Measurements from ENCODE around the gene USP48.

The USP48 gene

DNA sequence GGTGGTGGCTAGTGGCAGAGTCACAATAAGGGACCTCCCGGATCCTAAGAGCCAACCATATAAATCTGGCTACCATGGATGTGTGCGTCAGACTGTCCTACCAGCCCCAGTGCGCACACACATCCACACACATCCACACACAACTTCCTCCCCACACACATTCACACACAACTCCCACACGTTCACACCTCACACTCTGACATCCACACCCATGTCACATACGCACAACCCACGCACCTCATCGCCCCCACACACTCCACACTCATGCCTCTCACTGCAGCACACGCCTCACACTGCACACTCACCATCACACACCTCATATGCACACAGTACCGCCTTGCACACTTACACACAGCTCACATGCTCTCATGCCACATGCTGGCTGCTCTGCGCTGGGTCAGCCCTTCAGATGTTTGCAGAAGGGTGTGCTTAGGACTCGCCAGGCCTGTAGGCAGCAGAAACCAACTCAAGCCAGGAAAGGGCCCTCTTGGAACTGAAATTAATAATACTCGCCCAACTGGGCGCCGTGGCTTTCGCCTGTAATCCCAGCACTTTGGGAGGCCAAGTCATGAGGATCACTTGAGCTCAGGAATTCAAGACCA is 32.1 kb upstream of the USP48 start:
- no peak overlapping the region for H3K4me3 ChIP-seq (replicated peaks; ENCODE audit: low read depth, low read length)
- DNase-seq (ENCODE audit: extremely low read depth, low read depth): no peak
- TF ChIP-seq, protein P1, sequence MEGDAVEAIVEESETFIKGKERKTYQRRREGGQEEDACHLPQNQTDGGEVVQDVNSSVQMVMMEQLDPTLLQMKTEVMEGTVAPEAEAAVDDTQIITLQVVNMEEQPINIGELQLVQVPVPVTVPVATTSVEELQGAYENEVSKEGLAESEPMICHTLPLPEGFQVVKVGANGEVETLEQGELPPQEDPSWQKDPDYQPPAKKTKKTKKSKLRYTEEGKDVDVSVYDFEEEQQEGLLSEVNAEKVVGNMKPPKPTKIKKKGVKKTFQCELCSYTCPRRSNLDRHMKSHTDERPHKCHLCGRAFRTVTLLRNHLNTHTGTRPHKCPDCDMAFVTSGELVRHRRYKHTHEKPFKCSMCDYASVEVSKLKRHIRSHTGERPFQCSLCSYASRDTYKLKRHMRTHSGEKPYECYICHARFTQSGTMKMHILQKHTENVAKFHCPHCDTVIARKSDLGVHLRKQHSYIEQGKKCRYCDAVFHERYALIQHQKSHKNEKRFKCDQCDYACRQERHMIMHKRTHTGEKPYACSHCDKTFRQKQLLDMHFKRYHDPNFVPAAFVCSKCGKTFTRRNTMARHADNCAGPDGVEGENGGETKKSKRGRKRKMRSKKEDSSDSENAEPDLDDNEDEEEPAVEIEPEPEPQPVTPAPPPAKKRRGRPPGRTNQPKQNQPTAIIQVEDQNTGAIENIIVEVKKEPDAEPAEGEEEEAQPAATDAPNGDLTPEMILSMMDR (IDR thresholded peaks at IDR 0.05; ENCODE audit: low read depth, low read length, missing control alignments): no peak

DNA sequence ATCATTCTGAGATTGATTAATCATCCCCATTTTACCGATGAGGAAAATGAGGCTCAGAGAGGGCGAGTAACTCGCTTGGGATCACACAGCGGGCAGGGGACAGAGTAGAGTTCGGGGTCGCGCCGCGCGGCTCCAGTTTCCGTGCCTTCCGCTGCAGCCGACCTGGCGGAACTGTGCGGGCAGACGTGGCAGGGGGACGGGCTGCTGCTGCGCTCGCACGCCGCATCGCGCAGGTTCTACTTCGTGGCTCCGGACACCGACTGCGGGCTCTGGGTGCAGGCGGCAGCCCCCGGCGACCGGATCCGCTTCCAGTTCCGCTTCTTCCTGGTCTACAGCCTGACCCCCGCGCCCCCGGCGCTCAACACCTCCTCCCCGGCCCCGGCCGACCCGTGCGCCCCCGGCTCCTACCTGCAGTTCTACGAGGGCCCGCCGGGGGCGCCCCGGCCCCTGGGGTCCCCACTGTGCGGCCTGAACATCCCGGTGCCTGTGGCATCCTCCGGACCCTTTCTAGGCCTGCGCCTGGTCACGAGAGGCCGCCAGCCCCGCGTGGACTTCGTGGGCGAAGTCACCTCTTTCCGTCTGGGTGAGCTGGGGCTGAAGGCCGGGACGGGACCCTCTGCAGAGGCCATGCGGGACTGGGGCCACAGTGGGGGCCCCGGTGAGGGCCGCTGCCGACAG is 31.4 kb upstream of the USP48 start:
- DNase-seq (ENCODE audit: extremely low read depth, low read depth): no peak
- TF ChIP-seq, protein P1 (IDR thresholded peaks at IDR 0.05; ENCODE audit: low read depth, low read length, missing control alignments): peak; percentile 58
- peak overlapping the region; percentile 25 for H3K4me3 ChIP-seq (replicated peaks; ENCODE audit: low read depth, low read length)

DNA sequence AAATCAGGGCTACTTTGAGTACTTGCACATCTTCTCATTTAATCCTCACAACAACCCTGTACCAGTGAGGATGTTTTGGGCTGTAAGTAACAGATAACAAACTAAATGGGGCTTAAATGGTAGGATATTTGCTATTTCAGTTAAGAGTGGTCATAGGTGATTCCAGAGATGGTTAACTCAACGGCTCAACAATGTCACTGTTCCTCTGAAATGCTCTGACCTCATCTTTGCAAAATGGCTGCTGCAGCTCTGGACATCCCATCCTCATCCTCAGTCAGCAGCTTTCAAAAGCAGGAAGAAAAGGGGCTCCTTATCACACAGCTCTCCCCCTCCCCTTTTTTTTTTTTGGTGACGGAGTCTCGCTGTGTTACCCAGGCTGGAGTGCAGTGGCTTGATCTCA is 30.6 kb upstream of the USP48 start:
- no peak for DNase-seq (ENCODE audit: extremely low read depth, low read depth)
- no peak overlapping the region for H3K4me3 ChIP-seq (replicated peaks; ENCODE audit: low read depth, low read length)
- TF ChIP-seq, protein P1 (IDR thresholded peaks at IDR 0.05; ENCODE audit: low read depth, low read length, missing control alignments): no peak

DNA sequence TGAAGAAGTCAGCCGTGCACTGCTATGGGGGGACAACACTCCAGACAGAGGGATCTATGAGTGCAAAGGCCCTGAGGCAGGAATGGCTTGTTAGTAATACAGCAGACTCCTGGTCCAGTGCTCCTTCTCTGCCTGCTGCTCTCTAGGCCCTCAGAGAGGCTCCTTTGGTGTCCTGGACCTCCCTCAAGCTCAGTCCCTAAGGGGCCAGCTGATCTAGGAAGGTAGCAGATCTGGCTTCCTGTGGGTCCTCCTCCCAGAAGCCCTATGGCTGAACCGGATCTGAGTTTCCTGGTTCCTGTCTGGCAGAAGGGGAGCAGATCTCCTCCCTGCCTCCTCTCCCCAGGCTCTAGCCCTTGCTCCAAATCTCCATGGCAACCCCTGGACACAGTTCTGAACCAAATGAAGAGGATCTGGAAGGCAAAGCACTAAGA is 28.9 kb upstream of the USP48 start, which contains the start of gene LDLRAD2:
LDLRAD2 (plus strand) TSS at position 391 of the 431 bp plus-strand sequence. CDS start 187 bp downstream, outside the sequence.
- DNase-seq (ENCODE audit: extremely low read depth, low read depth): no peak
- H3K4me3 ChIP-seq (replicated peaks; ENCODE audit: low read depth, low read length): no peak within 1 kb of the TSS
- TF ChIP-seq, protein P1 (IDR thresholded peaks at IDR 0.05; ENCODE audit: low read depth, low read length, missing control alignments): no peak

DNA sequence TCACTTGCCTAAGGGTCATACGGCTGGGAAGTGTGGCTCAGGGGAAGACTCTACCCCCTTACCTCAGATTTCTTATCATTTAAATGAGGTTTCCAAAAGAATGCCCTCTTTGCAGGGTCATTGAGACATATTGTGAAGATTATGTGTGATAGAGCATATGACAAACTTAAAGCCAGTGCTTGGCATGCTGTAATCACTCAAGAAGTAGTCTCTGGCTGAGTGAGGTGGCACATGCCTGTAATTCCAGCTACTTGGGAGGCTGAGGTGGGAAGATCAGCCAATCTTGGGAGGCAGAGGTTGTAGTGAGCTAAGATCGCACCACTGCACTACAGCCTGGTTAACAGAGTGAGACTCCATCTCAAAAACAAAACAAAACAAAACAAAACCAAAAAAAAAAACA is 21.6 kb upstream of the USP48 start:
- no peak for DNase-seq (ENCODE audit: extremely low read depth, low read depth)
- TF ChIP-seq, protein P1 (IDR thresholded peaks at IDR 0.05; ENCODE audit: low read depth, low read length, missing control alignments): no peak
- H3K4me3 ChIP-seq (replicated peaks; ENCODE audit: low read depth, low read length): no peak overlapping the region

DNA sequence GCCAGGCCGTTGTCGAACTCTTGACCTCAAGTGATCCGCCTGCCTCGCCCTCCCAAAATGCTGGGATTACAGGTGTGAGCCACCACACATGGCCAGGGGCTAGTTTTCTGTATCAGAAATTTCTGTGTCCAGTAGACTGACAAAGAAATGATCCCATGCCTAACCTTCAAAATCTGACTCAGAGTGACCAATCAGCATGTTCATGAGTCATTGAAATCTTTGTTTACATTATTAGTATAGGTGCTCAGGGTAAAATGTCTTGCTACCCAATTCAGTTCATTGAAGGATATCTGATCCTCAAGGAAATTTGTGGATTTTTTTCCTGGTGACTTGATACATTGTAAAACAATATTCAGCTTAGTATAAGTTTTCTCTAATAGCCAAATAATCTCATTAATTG is 18.2 kb upstream of the USP48 start:
- H3K4me3 ChIP-seq (replicated peaks; ENCODE audit: low read depth, low read length): no peak overlapping the region
- DNase-seq (ENCODE audit: extremely low read depth, low read depth): no peak
- TF ChIP-seq, protein P1 (IDR thresholded peaks at IDR 0.05; ENCODE audit: low read depth, low read length, missing control alignments): no peak
